HUES64 (cell line): ENCODE data around the gene RING1.

Source experiments
- H3K27ac ChIP-seq: 2 replicates; pipeline ENCODE4 v1.7.0; 2013; ENCODE audit warnings: low read depth, low read length, inconsistent platforms
- H3K27me3 ChIP-seq: 2 replicates; pipeline ENCODE4 v1.6.1; 2013; ENCODE audit warnings: mild to moderate bottlenecking, low read length; ENCODE audit not compliant: insufficient read depth
- H3K36me3 ChIP-seq: 2 replicates; pipeline ENCODE4 v1.6.1; 2013; ENCODE audit warnings: mild to moderate bottlenecking, low read length; ENCODE audit not compliant: insufficient read depth
- H3K4me1 ChIP-seq: 2 replicates; pipeline ENCODE4 v1.6.1; 2013; ENCODE audit warnings: mild to moderate bottlenecking, low read length, moderate library complexity; ENCODE audit not compliant: insufficient read depth
- H3K4me3 ChIP-seq: 2 replicates; pipeline ENCODE4 v1.5.1; 2013; ENCODE audit warnings: mild to moderate bottlenecking, low read length, moderate library complexity
- H3K9ac ChIP-seq: 2 replicates; pipeline ENCODE4 v1.6.1; 2013; ENCODE audit warnings: mild to moderate bottlenecking, low read depth, low read length
- H3K9me3 ChIP-seq: 2 replicates; pipeline ENCODE4 v1.6.1; 2013; ENCODE audit warnings: low read depth, low read length; ENCODE audit not compliant: insufficient read depth
- WGBS: fragments of 150-250, 120-280 bp; methylation state at CpG from one replicate; pipeline ENCODE4 v1.1.7; 2013; ENCODE audit warnings: missing lambda C conversion rate; 5-methylcytosine and 5-hydroxymethylcytosine counted together

Gene RING1

GRCh38 chr6:33259032-33259431 lies 50.7 kb downstream of the RING1 start:
- no peak overlapping the region for H3K4me3 ChIP-seq
- H3K9ac ChIP-seq: no peak overlapping the region
- 92% methylated on average over 5 of the region's 5 CpGs for WGBS
- H3K4me1 ChIP-seq: no peaks in the 10 kb centered on the region
- no peaks in the 10 kb centered on the region; the same call in 1 of the 2 replicates for H3K9me3 ChIP-seq
- no peaks in the 10 kb centered on the region for H3K27me3 ChIP-seq
- H3K27ac ChIP-seq: no peak overlapping the region
- H3K36me3 ChIP-seq: peaks cover 38% of the 10 kb centered on the region
